ENCODE results near the gene MIB2. TPM values are rescaled to one million over a fixed set of nuclear protein-coding genes. Genes with fewer than 3 reads are reported as not detected.

MIB2 gene
- total RNA-seq, 4 donors from 2014 or later, result 68.3 to 162 (median 113) TPM

DNA sequence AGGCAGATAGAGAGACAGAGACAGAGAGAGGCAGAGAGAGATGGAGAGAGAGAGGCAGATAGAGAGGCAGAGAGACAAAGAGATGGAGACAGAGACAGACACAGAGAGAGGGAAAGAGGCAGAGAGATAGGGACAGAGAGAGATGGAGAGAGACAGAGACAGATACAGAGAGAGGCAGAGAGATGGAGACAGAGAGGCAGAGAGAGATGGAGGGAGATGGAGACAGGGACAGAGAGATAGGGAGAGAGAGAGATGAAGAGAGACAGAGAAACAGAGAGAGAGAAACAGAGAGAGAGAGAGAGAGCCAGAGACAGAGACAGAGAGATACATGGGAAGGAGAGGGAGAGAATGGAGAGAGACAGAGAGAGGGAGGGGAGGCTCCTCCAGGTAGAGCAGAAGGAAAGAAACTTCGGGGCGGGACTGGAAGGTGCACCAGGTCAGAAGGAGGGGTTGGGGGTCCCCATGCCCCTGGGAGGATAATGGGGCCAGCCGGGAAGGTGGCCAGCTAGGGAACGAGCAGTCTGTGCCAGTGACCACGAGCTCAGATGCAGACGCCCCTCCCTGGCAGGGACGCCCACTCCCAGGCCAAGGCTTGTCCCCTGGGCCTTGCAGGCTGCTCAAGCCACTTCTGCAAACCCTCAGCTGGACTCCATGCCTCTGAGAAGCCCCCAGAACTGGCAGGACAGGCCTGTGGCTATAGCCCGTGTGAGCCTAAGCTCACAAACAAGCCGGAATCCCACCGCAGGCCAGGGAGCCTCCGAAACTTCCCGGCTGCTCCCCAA lies 18.6 kb upstream of the MIB2 start:
- no peak for DNase-seq

GRCh38 chr1:1597275-1597930 lies 17.9 kb upstream of the MIB2 start:
- TF ChIP-seq, protein P1, sequence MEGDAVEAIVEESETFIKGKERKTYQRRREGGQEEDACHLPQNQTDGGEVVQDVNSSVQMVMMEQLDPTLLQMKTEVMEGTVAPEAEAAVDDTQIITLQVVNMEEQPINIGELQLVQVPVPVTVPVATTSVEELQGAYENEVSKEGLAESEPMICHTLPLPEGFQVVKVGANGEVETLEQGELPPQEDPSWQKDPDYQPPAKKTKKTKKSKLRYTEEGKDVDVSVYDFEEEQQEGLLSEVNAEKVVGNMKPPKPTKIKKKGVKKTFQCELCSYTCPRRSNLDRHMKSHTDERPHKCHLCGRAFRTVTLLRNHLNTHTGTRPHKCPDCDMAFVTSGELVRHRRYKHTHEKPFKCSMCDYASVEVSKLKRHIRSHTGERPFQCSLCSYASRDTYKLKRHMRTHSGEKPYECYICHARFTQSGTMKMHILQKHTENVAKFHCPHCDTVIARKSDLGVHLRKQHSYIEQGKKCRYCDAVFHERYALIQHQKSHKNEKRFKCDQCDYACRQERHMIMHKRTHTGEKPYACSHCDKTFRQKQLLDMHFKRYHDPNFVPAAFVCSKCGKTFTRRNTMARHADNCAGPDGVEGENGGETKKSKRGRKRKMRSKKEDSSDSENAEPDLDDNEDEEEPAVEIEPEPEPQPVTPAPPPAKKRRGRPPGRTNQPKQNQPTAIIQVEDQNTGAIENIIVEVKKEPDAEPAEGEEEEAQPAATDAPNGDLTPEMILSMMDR (IDR thresholded peaks at IDR 0.05), result peak in 3 of 6 experiments; percentile 42 to 47 (median 46)
- no peak for TF ChIP-seq POLR2A (IDR thresholded peaks at IDR 0.05)
- H3K27me3 ChIP-seq, result peaks cover 0 to 14% of the 10 kb centered on the region in 2 donors
- peak in 1 of 3 donors; percentile 54 for DNase-seq
- peaks cover 0 to 22% (median 6%) of the 10 kb centered on the region in 4 donors for H3K4me1 ChIP-seq
- H3K9me3 ChIP-seq, result no peaks in the 10 kb centered on the region
- H3K4me3 ChIP-seq, result no peak overlapping the region
- H3K27ac ChIP-seq, result no peak overlapping the region
- H3K36me3 ChIP-seq, result no peaks in the 10 kb centered on the region

More for the DNA sequence above, 18.6 kb upstream of the MIB2 start:
- peaks cover 0 to 22% (median 6%) of the 10 kb centered on the region in 4 donors for H3K4me1 ChIP-seq
- no peaks in the 10 kb centered on the region for H3K9me3 ChIP-seq
- TF ChIP-seq POLR2A (IDR thresholded peaks at IDR 0.05), result no peak
- TF ChIP-seq, protein P1 (IDR thresholded peaks at IDR 0.05), result no peak
- no peak overlapping the region for H3K4me3 ChIP-seq
- H3K27ac ChIP-seq, result no peak overlapping the region
- no peaks in the 10 kb centered on the region for H3K36me3 ChIP-seq
- peaks cover 0 to 14% of the 10 kb centered on the region in 2 donors for H3K27me3 ChIP-seq

DNA sequence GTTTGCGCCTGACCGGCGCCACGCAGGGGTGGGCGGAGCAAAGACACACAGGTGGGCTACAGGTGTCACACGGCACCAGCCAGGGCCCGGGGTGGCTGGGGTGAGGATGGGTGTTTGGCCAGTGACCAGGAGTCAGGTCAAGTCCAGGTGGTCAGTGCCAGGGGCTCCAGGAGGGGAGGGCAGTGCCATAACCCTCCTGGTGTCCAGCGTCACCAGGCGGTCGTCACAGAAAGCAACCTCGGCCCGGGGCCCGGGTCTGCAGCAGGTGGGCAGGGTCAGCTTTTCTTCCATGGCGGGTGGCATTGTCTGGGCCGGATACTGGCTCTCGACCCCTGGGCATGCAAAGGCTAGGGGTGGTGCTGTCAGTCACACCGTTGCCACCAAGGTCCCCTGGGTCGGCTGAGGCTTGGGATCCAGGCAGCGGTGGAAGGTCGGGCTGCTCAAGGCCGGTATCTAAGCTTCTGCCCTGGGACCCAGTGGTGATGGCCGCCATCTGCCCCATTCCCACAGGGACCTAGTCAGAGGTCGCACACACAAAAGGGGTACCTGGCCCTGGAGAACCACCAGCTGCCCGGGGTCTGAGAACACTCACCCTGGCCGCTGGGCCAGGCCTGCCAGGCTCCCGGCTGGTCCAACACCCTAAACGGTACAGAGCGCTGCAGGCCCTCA lies 17.1 kb upstream of the MIB2 start:
- peaks cover 0 to 14% of the 10 kb centered on the region in 2 donors for H3K27me3 ChIP-seq
- H3K36me3 ChIP-seq, result no peaks in the 10 kb centered on the region
- peaks cover 0 to 22% (median 6%) of the 10 kb centered on the region in 4 donors for H3K4me1 ChIP-seq
- no peak for DNase-seq
- no peaks in the 10 kb centered on the region for H3K9me3 ChIP-seq
- no peak overlapping the region for H3K27ac ChIP-seq
- H3K4me3 ChIP-seq, result no peak overlapping the region
- TF ChIP-seq POLR2A (IDR thresholded peaks at IDR 0.05), result no peak
- TF ChIP-seq, protein P1 (IDR thresholded peaks at IDR 0.05), result no peak

DNA sequence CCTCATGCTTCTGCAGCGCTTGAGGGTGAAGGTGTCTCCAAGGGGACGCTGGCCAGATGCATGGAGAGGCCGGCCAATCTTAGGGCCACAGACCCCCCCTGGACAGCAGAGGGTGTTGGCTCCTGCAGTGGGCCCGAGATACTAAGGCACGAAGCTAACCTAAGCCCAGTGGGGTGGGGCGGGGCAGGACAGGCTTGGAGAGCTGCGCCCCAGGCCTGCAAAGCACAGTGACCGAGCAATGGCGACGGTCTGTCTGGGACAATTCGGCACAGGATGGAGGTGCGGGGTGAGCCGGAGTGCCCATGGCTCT lies 16.6 kb upstream of the MIB2 start:
- TF ChIP-seq, protein P1 (IDR thresholded peaks at IDR 0.05), result no peak
- TF ChIP-seq POLR2A (IDR thresholded peaks at IDR 0.05), result no peak
- no peak overlapping the region for H3K4me3 ChIP-seq
- H3K36me3 ChIP-seq, result no peaks in the 10 kb centered on the region
- peaks cover 0 to 14% of the 10 kb centered on the region in 2 donors for H3K27me3 ChIP-seq
- H3K9me3 ChIP-seq, result no peaks in the 10 kb centered on the region
- DNase-seq, result no peak
- H3K27ac ChIP-seq, result no peak overlapping the region
- H3K4me1 ChIP-seq, result peaks cover 0 to 22% (median 6%) of the 10 kb centered on the region in 4 donors

DNA sequence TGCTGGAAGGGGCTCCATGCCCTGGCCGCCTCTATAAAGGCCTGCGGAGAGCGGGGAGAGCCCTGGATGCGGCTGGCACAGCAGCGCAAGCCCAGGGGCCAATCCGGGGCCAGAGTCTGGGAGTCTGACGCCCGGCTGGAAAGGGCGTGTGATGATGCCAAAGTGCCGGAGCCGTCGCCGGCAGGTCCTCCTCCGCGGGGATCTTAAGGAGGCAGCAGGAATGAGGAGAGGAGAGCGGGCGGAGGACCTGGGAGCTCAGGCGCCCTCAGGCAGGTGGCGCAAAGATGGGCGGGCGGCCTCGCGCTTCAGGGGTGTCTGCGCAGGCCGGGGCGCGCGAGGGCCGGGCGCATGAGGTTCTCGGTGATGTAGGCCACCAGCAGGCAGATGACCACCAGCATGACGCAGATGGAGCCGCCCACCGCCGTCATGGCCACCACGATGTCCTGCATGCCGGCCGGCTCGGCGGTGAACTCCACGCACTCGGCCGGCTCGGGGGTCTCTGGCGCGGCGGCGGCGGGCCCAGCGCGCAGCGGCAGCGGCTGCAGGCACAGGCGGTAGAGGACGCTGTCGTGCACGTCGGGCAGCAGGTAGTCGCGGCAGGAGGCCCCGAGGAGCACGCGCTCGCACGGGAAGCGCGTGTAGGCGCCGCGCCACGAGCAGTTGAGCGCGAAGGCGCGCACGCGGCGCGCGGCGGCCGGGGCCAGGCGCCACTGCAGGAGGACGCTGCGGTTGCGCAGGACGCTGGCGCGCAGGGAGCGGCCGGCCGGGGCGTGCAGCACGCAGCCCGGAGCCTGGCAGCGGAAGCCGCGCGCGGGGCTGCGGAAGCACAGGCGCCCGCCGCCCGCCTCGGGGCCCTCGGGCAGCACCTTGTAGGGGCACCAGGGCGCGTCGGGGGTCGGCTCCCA lies 16.0 kb upstream of the MIB2 start:
- H3K4me3 ChIP-seq, result peak overlapping the region in 3 of 4 donors; percentile 42 to 51 (median 47)
- peak in 2 of 3 donors; percentile 45 to 51 for DNase-seq
- H3K9me3 ChIP-seq, result no peaks in the 10 kb centered on the region
- H3K27ac ChIP-seq, result no peak overlapping the region
- peaks cover 0 to 14% of the 10 kb centered on the region in 2 donors for H3K27me3 ChIP-seq
- H3K4me1 ChIP-seq, result peaks cover 0 to 22% (median 6%) of the 10 kb centered on the region in 4 donors
- no peaks in the 10 kb centered on the region for H3K36me3 ChIP-seq
- TF ChIP-seq POLR2A (IDR thresholded peaks at IDR 0.05), result no peak
- TF ChIP-seq, protein P1 (IDR thresholded peaks at IDR 0.05), result peak in 3 of 6 experiments; percentile 9 to 22 (median 14)
